ENCODE measurements around the gene ARHGEF17.
A peak's percentile ranks its signal among the peaks of the same experiment; 100 is the strongest.

Gene ARHGEF17

DNA sequence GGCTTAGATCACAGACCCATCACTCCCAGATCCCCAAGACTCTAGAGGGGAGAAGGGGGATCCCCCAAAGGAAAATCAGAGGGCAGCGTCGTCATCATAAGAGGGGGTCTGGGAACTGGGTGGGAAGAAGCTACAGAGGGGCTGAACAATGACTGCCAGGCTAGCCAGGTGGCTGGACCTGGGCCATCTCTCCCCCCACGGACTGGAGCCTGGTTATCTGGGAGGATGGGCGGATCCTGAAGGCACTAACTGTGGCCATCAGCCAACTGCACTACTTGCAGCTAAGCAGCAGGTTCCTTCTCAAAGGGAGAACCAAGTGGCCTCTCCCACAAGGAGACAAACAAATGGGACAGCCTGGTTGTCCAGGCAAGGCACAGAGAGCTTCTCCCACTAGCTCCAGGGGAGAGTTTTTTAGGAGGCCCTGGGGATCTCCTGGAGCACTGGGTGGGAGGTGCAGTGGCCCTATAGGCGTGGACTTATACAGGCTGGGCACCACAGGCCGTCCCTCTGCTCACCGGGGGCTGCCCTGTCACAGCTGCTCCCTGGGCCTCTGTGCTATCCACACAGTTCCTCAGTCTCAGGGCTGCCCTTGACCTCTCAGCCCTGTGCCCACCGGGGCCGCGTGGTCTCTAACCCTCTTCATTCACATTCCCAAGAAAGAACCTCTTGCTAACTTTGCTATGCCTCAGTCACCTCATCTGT, 20.5 kb upstream of the ARHGEF17 start:
- Histone ChIP-seq H3K4me1 (no peaks in the 10 kb centered on the region), H3K9ac (no peak overlapping the region), H2AFZ (no peak overlapping the region), H3K9me3 (ENCODE audit: control insufficient read depth, low read length) (no peaks in the 10 kb centered on the region), H3K27me3 (ENCODE audit: control insufficient read depth, insufficient read depth, low read length) (no peaks in the 10 kb centered on the region), H3K27ac (no peak overlapping the region), H3K4me3 (ENCODE audit: low read depth, low read length) (no peak overlapping the region), H3K79me2 (no peaks in the 10 kb centered on the region), H3K4me2 (ENCODE audit: low read length) (no peak overlapping the region), H3K36me3 (ENCODE audit: control insufficient read depth, insufficient read depth, low read length) (no peaks in the 10 kb centered on the region)
- TF ChIP-seq, protein P1, sequence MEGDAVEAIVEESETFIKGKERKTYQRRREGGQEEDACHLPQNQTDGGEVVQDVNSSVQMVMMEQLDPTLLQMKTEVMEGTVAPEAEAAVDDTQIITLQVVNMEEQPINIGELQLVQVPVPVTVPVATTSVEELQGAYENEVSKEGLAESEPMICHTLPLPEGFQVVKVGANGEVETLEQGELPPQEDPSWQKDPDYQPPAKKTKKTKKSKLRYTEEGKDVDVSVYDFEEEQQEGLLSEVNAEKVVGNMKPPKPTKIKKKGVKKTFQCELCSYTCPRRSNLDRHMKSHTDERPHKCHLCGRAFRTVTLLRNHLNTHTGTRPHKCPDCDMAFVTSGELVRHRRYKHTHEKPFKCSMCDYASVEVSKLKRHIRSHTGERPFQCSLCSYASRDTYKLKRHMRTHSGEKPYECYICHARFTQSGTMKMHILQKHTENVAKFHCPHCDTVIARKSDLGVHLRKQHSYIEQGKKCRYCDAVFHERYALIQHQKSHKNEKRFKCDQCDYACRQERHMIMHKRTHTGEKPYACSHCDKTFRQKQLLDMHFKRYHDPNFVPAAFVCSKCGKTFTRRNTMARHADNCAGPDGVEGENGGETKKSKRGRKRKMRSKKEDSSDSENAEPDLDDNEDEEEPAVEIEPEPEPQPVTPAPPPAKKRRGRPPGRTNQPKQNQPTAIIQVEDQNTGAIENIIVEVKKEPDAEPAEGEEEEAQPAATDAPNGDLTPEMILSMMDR (IDR thresholded peaks at IDR 0.05) = no peak

DNA sequence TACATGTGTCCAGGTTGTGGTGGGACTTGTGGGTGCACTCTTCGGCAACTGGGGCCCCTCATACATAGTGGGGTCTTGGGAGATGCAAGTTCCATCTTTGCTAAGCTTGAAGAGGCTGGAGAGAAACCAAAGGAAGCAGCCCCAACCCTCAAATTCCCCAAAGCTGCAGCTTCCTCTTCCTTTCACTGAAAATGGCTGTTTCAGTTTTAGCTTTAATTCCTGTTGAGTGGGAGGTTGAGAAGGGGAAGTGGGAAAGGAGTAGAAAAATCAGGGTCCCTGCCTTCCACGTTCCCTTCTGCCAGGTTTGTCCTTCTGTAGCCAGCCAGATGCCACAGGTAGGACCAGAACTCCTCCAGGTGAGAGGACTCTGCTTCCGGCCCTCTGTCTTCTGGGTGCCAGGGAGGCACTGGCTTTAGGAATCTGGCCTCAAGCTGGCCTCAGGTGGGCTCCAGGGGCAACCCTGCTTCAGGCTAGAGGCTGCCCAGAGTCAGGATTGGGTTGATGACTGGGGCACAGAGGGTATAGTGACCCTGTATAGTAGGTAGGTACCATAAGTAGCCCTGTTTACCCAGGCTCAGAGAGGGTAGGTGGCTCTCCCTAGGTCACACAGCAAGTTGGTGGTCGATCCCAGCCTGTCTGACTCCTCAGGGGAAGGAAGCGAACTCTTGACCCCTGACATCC, 19.7 kb upstream of the ARHGEF17 start:
- no peak overlapping the region for H3K4me3 ChIP-seq (ENCODE audit: low read depth, low read length)
- no peaks in the 10 kb centered on the region for H3K27me3 ChIP-seq (ENCODE audit: control insufficient read depth, insufficient read depth, low read length)
- TF ChIP-seq, protein P1 (IDR thresholded peaks at IDR 0.05) = no peak
- H3K9ac ChIP-seq = no peak overlapping the region
- peak overlapping the region; percentile 56 for H3K27ac ChIP-seq
- no peaks in the 10 kb centered on the region for H3K4me1 ChIP-seq
- H3K79me2 ChIP-seq = no peaks in the 10 kb centered on the region
- no peak overlapping the region for H3K4me2 ChIP-seq (ENCODE audit: low read length)
- no peak overlapping the region for H2AFZ ChIP-seq
- H3K9me3 ChIP-seq (ENCODE audit: control insufficient read depth, low read length) = no peaks in the 10 kb centered on the region
- H3K36me3 ChIP-seq (ENCODE audit: control insufficient read depth, insufficient read depth, low read length) = no peaks in the 10 kb centered on the region

DNA sequence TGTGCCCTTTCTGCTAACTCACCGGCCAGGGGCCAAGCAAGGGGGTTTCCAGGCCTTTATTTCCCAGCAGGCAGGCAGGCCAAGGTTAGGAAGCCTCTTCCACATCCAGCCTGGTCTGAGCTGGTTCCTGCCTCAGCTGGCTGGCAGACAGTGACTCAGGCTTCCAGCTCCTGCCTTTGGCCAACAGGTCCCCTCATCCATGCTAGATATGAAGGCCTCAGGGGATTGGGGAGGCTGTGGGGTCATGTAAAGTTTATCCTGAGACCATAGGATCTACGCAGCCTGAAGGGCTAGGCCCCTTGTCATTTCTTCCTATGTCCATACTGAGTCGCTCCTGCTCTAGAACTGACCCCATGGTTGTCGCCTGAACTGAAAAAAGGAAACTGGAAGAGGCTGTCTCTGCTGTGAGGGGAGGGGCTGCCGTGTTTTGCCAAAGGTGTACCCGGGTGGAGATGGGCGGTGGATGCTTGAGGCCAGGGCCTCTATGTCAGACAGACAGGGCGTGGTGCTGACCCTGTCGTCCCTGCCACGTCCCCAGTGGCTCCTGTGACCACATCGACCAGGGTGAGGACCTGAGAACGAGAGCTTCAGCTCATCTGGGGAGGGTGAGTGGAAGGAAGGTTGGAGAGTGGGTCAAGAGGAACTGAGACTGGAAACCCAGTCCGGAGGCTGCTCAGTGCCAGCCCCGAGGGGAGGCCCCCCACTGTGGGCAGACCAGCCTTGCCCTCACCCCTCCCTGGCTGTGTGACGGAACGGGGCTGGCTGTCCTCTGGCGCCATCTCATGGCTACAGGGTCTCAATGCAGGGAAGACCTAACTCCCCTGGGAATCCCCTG, 19.0 kb upstream of the ARHGEF17 start:
- Histone ChIP-seq H3K4me1 (no peaks in the 10 kb centered on the region), H3K27me3 (ENCODE audit: control insufficient read depth, insufficient read depth, low read length) (no peaks in the 10 kb centered on the region), H3K4me2 (ENCODE audit: low read length) (peak overlapping the region; percentile 40), H3K4me3 (ENCODE audit: low read depth, low read length) (no peak overlapping the region), H3K9me3 (ENCODE audit: control insufficient read depth, low read length) (no peaks in the 10 kb centered on the region), H2AFZ (peak overlapping the region; percentile 28), H3K27ac (peak overlapping the region; percentile 56), H3K36me3 (ENCODE audit: control insufficient read depth, insufficient read depth, low read length) (no peaks in the 10 kb centered on the region), H3K79me2 (no peaks in the 10 kb centered on the region), H3K9ac (no peak overlapping the region)
- TF ChIP-seq, protein P1 (IDR thresholded peaks at IDR 0.05) = peak; percentile 59

DNA sequence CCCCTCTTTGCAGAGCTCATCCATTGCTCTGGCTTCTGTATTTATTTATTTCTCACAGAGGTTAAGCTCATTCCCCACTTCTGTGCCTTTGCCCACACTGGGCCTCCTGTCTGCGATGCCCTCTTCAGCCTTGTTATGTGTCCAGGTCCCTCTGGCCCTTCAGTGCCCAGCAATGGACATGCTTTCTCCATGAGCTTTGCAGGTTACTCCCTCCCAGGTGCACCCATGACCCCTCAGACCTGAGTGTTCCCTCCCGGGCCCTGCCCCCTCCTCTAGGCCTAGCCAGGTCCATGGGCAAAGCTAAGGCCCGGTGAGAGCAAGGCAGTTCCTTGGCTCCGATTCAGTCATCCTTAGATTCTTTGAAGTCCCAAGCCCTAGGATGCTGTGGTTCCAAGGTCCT, 17.5 kb upstream of the ARHGEF17 start:
- no peaks in the 10 kb centered on the region for H3K4me1 ChIP-seq
- no peaks in the 10 kb centered on the region for H3K27me3 ChIP-seq (ENCODE audit: control insufficient read depth, insufficient read depth, low read length)
- no peak overlapping the region for H3K27ac ChIP-seq
- no peak overlapping the region for H3K9ac ChIP-seq
- no peaks in the 10 kb centered on the region for H3K36me3 ChIP-seq (ENCODE audit: control insufficient read depth, insufficient read depth, low read length)
- H3K4me3 ChIP-seq (ENCODE audit: low read depth, low read length) = no peak overlapping the region
- no peaks in the 10 kb centered on the region for H3K79me2 ChIP-seq
- H3K4me2 ChIP-seq (ENCODE audit: low read length) = no peak overlapping the region
- H3K9me3 ChIP-seq (ENCODE audit: control insufficient read depth, low read length) = no peaks in the 10 kb centered on the region
- no peak overlapping the region for H2AFZ ChIP-seq
- TF ChIP-seq, protein P1 (IDR thresholded peaks at IDR 0.05) = no peak

Data from parathyroid adenoma (tissue), 2 donors.